ENCODE data around the gene HKDC1. TPM values are rescaled to one million over a fixed set of nuclear protein-coding genes. Genes with fewer than 3 reads are reported as not detected.

HKDC1 gene
- total and polyA plus RNA-seq, 5 donors from 2014 or later, result 2.2 to 11.1 (median 4.4) TPM

GRCh38 chr10:69237528-69238159 lies 17.5 kb downstream of the HKDC1 start:
- no peaks in the 10 kb centered on the region for H3K36me3 ChIP-seq (ENCODE audit: control insufficient read depth, insufficient read depth, low read length)
- DNase-seq, result peak; percentile 71 to 80 (median 80)
- H3K4me1 ChIP-seq (ENCODE audit: control insufficient read depth, insufficient read depth, low read length, poor library complexity, severe bottlenecking), result peaks cover 21% of the 10 kb centered on the region
- no peak overlapping the region for H3K27ac ChIP-seq (ENCODE audit: insufficient read depth, low read length, poor library complexity, severe bottlenecking)
- peak; percentile 83 to 92 for ATAC-seq (ENCODE audit: low read depth in 2 of 2)
- Mint-ChIP-seq H3K9me3 (no peaks in the 10 kb centered on the region), H3K36me3 (peaks cover 6% of the 10 kb centered on the region), H3K27ac (no peak overlapping the region), H3K4me3 (peak overlapping the region in 1 of 4 donors; percentile 7), H3K4me1 (peaks cover 7 to 27% (median 15%) of the 10 kb centered on the region in 4 donors), H3K27me3 (peaks cover 6% of the 10 kb centered on the region)
- H3K9me3 ChIP-seq (ENCODE audit: control insufficient read depth in 2 of 2, low read length in 2 of 2), result no peaks in the 10 kb centered on the region
- H3K4me3 ChIP-seq (ENCODE audit: low read depth, low read length), result no peak overlapping the region
- no peaks in the 10 kb centered on the region for H3K27me3 ChIP-seq (ENCODE audit: control insufficient read depth, insufficient read depth, low read length)

- peaks cover 5 to 18% (median 8%) of the 10 kb centered on the region in 4 donors for H3K4me1 Mint-ChIP-seq
- H3K4me3 ChIP-seq (ENCODE audit: low read depth, low read length), result no peak overlapping the region
- no peak overlapping the region for H3K27ac ChIP-seq (ENCODE audit: insufficient read depth, low read length, poor library complexity, severe bottlenecking)
- DNase-seq (no peak), ATAC-seq (ENCODE audit: low read depth in 2 of 2) (no peak)
- H3K27me3 Mint-ChIP-seq, result peaks cover 6% of the 10 kb centered on the region
- peaks cover 7% of the 10 kb centered on the region for H3K4me1 ChIP-seq (ENCODE audit: control insufficient read depth, insufficient read depth, low read length, poor library complexity, severe bottlenecking)
- H3K36me3 Mint-ChIP-seq, result peaks cover 6% of the 10 kb centered on the region
- no peak overlapping the region for H3K4me3 Mint-ChIP-seq
- H3K36me3 ChIP-seq (ENCODE audit: control insufficient read depth, insufficient read depth, low read length), result no peaks in the 10 kb centered on the region
- no peaks in the 10 kb centered on the region for H3K9me3 ChIP-seq (ENCODE audit: control insufficient read depth in 2 of 2, low read length in 2 of 2)
- no peaks in the 10 kb centered on the region for H3K27me3 ChIP-seq (ENCODE audit: control insufficient read depth, insufficient read depth, low read length)
- no peak overlapping the region for H3K27ac Mint-ChIP-seq
- H3K9me3 Mint-ChIP-seq, result no peaks in the 10 kb centered on the region
Observed at GRCh38 chr10:69239136-69239535, 19.0 kb downstream of the HKDC1 start.

- Mint-ChIP-seq H3K4me3 (no peak overlapping the region), H3K27ac (no peak overlapping the region), H3K27me3 (peaks cover 6% of the 10 kb centered on the region), H3K4me1 (peaks cover 3 to 12% (median 6%) of the 10 kb centered on the region in 4 donors), H3K36me3 (peaks cover 6% of the 10 kb centered on the region), H3K9me3 (no peaks in the 10 kb centered on the region)
- Histone ChIP-seq H3K4me3 (ENCODE audit: low read depth, low read length) (no peak overlapping the region), H3K4me1 (ENCODE audit: control insufficient read depth, insufficient read depth, low read length, poor library complexity, severe bottlenecking) (peaks cover 7% of the 10 kb centered on the region), H3K9me3 (ENCODE audit: control insufficient read depth in 2 of 2, low read length in 2 of 2) (no peaks in the 10 kb centered on the region), H3K36me3 (ENCODE audit: control insufficient read depth, insufficient read depth, low read length) (no peaks in the 10 kb centered on the region), H3K27me3 (ENCODE audit: control insufficient read depth, insufficient read depth, low read length) (no peaks in the 10 kb centered on the region), H3K27ac (ENCODE audit: insufficient read depth, low read length, poor library complexity, severe bottlenecking) (no peak overlapping the region)
- ATAC-seq (ENCODE audit: low read depth in 2 of 2) (no peak), DNase-seq (no peak)
Observed at GRCh38 chr10:69239816-69240434, 19.8 kb downstream of the HKDC1 start.

DNA sequence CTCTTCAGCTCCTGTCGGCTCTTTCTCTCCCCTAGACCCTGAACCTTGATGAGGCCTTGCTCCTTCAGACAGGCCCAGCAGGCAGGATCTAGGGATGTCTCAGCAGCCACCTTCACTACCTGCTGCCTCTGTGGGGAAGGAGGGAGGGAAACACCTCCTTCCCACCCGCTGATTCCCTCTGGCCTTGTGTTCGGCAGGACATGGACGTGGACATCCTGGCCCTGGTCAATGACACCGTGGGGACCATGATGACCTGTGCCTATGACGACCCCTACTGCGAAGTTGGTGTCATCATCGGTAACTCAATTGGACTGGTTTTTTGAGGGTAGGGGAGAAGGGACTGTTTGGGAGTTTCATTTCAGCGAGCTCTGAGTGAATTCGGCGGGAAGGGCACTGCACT lies 20.3 kb downstream of the HKDC1 start:
- Mint-ChIP-seq H3K9me3 (no peaks in the 10 kb centered on the region), H3K36me3 (peaks cover 6% of the 10 kb centered on the region), H3K27ac (no peak overlapping the region), H3K27me3 (peaks cover 6% of the 10 kb centered on the region), H3K4me3 (no peak overlapping the region), H3K4me1 (peaks cover 3 to 8% (median 6%) of the 10 kb centered on the region in 4 donors)
- H3K4me1 ChIP-seq (ENCODE audit: control insufficient read depth, insufficient read depth, low read length, poor library complexity, severe bottlenecking), result peaks cover 7% of the 10 kb centered on the region
- no peak overlapping the region for H3K27ac ChIP-seq (ENCODE audit: insufficient read depth, low read length, poor library complexity, severe bottlenecking)
- no peak for ATAC-seq (ENCODE audit: low read depth in 2 of 2)
- H3K9me3 ChIP-seq (ENCODE audit: control insufficient read depth in 2 of 2, low read length in 2 of 2), result no peaks in the 10 kb centered on the region
- H3K36me3 ChIP-seq (ENCODE audit: control insufficient read depth, insufficient read depth, low read length), result no peaks in the 10 kb centered on the region
- DNase-seq, result no peak
- no peak overlapping the region for H3K4me3 ChIP-seq (ENCODE audit: low read depth, low read length)
- H3K27me3 ChIP-seq (ENCODE audit: control insufficient read depth, insufficient read depth, low read length), result no peaks in the 10 kb centered on the region

- Histone ChIP-seq H3K27me3 (ENCODE audit: control insufficient read depth, insufficient read depth, low read length) (no peaks in the 10 kb centered on the region), H3K9me3 (ENCODE audit: control insufficient read depth in 2 of 2, low read length in 2 of 2) (no peaks in the 10 kb centered on the region), H3K4me1 (ENCODE audit: control insufficient read depth, insufficient read depth, low read length, poor library complexity, severe bottlenecking) (peaks cover 7% of the 10 kb centered on the region), H3K36me3 (ENCODE audit: control insufficient read depth, insufficient read depth, low read length) (no peaks in the 10 kb centered on the region), H3K27ac (ENCODE audit: insufficient read depth, low read length, poor library complexity, severe bottlenecking) (no peak overlapping the region), H3K4me3 (ENCODE audit: low read depth, low read length) (no peak overlapping the region)
- Mint-ChIP-seq H3K27me3 (peaks cover 6% of the 10 kb centered on the region), H3K27ac (no peak overlapping the region), H3K4me3 (no peak overlapping the region), H3K36me3 (peaks cover 6% of the 10 kb centered on the region), H3K9me3 (no peaks in the 10 kb centered on the region), H3K4me1 (peaks cover 3 to 6% (median 5%) of the 10 kb centered on the region in 4 donors)
- ATAC-seq (ENCODE audit: low read depth in 2 of 2) (no peak), DNase-seq (no peak)
Observed at GRCh38 chr10:69241575-69241974, 21.4 kb downstream of the HKDC1 start.

DNA sequence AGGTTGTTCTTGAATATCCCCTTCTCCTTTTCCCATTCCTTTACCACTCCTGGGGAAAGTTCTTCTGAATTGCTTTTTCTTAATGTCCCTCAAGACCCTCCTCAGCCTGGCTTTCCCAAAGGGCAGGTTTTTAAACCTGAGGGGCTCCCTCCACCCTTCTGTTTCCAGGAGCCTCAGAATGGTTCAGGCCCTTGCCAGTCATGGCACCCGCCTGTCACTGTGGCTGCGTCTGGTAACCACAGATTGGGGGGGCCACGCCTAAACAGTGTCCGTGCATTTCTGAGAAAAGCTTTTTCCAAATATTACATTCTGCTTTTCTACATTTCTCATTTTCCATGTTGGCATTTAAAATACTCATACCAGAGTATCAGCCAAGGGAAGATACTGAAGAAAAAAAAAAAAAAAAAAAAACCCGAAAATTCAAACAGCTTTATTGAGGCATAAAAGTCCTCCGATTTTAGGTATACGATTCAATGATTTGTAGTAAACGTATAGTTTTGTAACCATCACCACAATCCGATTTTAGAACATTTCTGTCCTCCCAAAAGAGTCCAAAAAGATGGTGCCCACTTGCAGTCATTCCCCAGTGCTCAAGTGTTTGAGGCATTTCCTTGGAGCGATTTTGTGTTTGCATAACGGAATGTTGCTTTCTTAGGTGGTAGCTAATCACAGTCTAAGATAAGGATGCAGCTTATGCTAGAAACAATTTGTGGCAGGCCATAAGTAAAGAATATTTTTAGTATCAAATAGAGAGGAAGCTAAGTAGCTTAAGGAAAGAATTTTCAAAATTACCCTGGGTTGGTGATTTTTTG lies 22.1 kb downstream of the HKDC1 start:
- Histone ChIP-seq H3K27me3 (ENCODE audit: control insufficient read depth, insufficient read depth, low read length) (no peaks in the 10 kb centered on the region), H3K36me3 (ENCODE audit: control insufficient read depth, insufficient read depth, low read length) (no peaks in the 10 kb centered on the region), H3K4me1 (ENCODE audit: control insufficient read depth, insufficient read depth, low read length, poor library complexity, severe bottlenecking) (peaks cover 6% of the 10 kb centered on the region), H3K4me3 (ENCODE audit: low read depth, low read length) (no peak overlapping the region), H3K9me3 (ENCODE audit: control insufficient read depth in 2 of 2, low read length in 2 of 2) (no peaks in the 10 kb centered on the region), H3K27ac (ENCODE audit: insufficient read depth, low read length, poor library complexity, severe bottlenecking) (no peak overlapping the region)
- Mint-ChIP-seq H3K27me3 (peaks cover 5% of the 10 kb centered on the region), H3K9me3 (no peaks in the 10 kb centered on the region), H3K36me3 (peaks cover 6% of the 10 kb centered on the region), H3K27ac (no peak overlapping the region), H3K4me3 (no peak overlapping the region), H3K4me1 (peaks cover 3 to 6% (median 5%) of the 10 kb centered on the region in 4 donors)
- no peak for ATAC-seq (ENCODE audit: low read depth in 2 of 2)
- DNase-seq, result no peak

- H3K27ac Mint-ChIP-seq, result no peak overlapping the region
- no peaks in the 10 kb centered on the region for H3K9me3 ChIP-seq (ENCODE audit: control insufficient read depth in 2 of 2, low read length in 2 of 2)
- H3K27me3 ChIP-seq (ENCODE audit: control insufficient read depth, insufficient read depth, low read length), result no peaks in the 10 kb centered on the region
- peaks cover 9% of the 10 kb centered on the region for H3K36me3 Mint-ChIP-seq
- H3K36me3 ChIP-seq (ENCODE audit: control insufficient read depth, insufficient read depth, low read length), result no peaks in the 10 kb centered on the region
- H3K4me3 ChIP-seq (ENCODE audit: low read depth, low read length), result no peak overlapping the region
- no peak overlapping the region for H3K27ac ChIP-seq (ENCODE audit: insufficient read depth, low read length, poor library complexity, severe bottlenecking)
- peaks cover under 1% of the 10 kb centered on the region for H3K4me1 ChIP-seq (ENCODE audit: control insufficient read depth, insufficient read depth, low read length, poor library complexity, severe bottlenecking)
- no peaks in the 10 kb centered on the region for H3K9me3 Mint-ChIP-seq
- no peak overlapping the region for H3K4me3 Mint-ChIP-seq
- DNase-seq (no peak), ATAC-seq (ENCODE audit: low read depth in 2 of 2) (no peak)
- peaks cover 0 to under 1% (median under 1%) of the 10 kb centered on the region in 4 donors for H3K4me1 Mint-ChIP-seq
- H3K27me3 Mint-ChIP-seq, result no peaks in the 10 kb centered on the region
Observed at GRCh38 chr10:69242852-69243212, 22.7 kb downstream of the HKDC1 start.

All from CD4-positive, CD25-positive, alpha-beta regulatory T cell (primary cell).